RPMI7951 (cell line): ENCODE measurements around the gene ERC2. TPM values are rescaled to one million over a fixed set of nuclear protein-coding genes. Genes with fewer than 3 reads are reported as not detected.
"Not testable (repeated sequence)": the region's sequence is repeated elsewhere in the genome, so short reads cannot be mapped to it uniquely, and the experiment has no call there.

ENCODE experiments used
- DNase-seq: peaks from one replicate; pipeline ENCODE4 v3.0.0-alpha.2; 2012; ENCODE audit warnings: low read depth
- total RNA-seq: library from RNA; depleted of rRNA; stranded (reverse); fragments of >200 nt; shearing (Covaris generic); gene quantifications from 2 replicates; pipeline ENCODE4 v1.2.3, GENCODE V29; 2014

The ERC2 gene
- total RNA-seq, 1 experiment from 2014 or later: 0.24 TPM

DNA sequence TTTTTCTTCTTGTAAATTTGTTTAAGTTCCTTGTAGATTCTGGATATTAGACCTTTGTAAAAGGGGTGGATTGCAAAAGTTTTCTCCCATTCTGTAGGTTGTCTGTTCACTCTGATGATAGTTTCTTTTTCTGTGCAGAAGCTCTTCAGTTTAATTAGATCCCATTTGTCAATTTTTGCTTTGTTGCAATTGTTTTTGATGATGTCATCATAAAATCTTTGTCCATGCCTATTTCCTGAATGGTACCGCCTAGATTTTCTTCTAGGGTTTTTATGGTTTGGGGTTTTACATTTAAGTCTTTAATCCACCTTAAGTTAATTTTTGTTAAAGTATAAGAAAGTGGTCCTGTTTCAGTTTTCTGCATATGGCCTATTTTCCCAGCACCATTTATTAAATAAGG, 401.9 kb downstream of the ERC2 start:
- DNase-seq: not testable (repeated sequence)

DNA sequence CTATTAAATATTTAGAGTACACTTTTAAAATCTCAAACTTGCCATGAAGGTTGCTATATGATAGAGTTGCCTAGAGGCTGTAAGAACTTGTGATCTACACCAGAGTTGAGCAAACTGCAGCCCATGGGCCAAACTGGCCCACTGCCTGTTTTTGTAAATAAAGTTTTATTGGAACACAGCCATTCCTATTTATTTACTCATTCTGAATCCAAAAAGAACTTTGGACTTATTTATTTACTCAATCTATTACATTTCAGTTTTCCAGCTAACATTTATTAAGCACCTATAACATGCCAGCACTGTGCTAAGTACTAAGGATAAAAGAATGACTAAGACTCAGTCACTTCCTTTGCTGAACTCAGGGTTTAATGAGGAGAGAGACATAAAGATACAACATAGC, 403.6 kb downstream of the ERC2 start:
- DNase-seq: peak; percentile 13

DNA sequence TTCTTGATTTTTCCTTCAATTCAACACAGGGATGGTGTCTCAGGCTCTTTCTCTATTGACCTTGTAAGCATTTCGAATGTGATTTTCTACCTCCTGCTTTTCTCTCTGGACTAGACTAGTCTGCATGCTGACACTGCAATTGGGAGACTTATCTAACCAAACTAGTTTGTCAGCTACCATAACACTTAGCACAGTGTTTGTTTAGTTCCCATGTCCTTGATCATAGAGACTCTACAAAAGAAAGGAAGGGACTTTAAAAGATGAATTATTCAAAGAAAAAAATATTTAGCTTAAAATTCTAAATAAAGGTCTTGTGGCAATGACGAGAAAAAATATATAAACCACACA, 407.0 kb downstream of the ERC2 start:
- DNase-seq: no peak

DNA sequence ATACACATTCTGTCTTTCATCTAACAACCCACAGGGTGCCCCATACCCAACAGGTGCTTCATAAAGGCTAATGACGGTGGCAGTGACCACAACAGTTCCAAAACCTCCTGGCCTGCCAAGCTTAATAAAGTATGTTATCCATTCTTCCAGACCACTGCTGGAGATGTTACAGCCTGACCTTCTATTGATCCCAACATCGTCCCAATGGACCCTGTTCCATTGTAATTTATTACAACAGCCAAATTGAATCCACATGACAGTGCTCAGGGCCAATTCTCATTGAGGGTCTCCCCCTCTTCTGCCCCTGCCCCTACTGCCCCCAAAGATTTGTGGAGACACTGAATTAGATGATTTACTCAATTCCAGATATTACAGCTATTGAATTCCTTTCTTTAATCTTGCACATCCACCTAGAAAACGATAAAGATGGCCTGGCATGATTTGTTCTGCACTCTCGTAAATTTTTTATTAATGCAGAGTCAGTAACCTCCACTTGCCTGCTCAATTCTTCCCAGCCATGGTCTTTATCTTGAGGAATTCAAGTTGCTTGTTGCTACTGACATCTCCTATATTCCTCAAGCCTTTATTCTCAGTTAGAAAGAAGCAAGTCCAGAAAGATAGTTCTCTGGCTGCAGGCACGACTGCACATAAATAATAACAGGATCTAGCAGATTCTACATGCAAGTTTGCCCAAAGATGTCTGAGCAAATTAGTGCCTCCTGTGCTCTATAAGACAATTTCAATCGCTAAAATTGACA, 407.6 kb downstream of the ERC2 start:
- DNase-seq: no peak

DNA sequence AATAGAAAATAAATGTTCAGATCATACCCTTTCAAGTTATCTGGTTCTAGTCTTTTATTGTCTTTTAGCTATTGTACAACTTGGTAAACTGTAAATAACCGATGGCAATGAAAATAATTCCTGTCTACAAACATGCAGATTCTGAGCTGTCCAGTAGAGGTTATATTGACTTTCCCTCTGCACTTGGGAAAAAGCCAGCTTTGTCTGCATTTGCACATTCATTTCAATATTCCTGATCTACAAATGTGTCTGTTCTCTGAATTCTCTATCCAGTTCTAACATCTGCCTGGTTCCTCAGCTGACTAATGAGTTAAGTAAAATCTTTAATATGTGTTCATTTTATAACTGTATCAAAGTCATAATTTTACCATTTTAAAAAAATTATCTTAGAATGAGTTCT, 408.5 kb downstream of the ERC2 start:
- DNase-seq: peak; percentile 9

DNA sequence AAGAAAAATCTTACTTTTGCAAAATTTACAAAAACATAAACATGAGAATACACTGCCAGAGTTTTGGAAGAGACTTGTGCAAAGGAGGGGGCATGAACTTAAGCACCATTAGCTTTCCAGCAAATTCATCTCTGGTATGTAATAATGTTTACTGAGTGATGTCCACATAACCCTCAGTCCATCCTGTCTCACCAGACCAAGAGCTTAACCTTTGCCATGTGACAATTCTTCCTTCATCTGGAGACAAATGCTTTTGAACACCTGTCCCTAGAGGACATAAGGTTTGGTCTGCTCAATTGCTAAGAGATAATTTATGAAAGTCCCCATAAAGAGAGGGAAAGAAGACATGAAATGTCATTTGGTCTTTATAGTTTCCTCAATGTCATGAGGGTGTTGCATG, 412.3 kb downstream of the ERC2 start:
- DNase-seq: no peak

DNA sequence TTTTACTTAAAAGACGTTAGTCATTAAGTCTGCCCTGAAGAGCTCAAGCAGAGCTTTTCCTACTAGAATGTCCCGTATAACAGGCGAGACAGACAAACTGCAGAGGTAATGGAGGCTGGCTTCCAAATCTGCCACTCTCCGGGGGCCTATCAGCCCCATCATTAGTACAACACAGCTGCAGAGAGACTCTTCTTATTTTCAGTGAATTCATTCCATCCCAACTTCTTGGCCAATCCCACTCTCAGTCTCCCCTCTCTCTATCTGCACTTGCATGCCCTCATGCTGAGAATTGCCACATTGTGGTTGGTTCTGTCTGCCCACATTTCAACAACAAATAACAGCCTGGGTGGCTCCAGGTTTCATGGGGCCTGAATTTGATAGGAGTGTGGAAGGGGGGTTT, 412.7 kb downstream of the ERC2 start:
- DNase-seq: no peak

DNA sequence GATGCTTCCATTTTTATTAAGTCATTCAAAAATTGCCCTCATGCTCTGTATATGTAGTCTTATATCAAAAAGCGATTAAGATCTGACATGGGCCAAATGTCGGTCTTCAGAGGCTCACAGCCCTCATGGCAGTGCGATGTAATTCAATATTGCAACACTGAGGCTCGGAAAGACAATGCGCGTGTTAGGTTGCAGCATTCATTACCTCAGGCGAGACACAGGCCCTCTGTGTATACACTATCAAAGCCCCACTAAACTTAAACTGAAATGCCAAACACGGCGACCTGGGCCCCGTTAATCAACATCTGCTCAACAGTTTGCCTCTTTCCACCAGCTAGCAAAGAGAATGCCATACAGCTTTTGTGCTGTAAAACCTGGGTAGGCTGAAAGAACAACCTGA, 413.4 kb downstream of the ERC2 start:
- no peak for DNase-seq

DNA sequence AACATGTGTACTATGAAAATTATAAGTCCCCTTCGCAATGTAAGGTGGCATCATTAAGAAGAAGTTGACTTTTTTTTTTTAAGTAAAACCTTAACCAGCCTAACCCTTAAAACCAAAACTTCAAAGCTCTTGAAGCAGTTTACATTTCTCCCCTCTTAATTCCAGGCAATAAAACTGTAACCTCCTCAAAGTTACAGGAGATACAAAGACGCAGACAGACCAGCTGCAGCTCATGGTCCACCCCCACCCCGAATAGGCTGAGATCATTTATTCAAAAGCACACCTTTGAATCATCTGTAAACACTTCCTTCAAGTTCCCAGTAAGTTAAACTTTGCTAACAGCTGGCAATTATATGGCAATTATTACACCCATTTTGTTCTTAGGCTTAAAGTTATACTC, 414.5 kb downstream of the ERC2 start:
- no peak for DNase-seq

DNA sequence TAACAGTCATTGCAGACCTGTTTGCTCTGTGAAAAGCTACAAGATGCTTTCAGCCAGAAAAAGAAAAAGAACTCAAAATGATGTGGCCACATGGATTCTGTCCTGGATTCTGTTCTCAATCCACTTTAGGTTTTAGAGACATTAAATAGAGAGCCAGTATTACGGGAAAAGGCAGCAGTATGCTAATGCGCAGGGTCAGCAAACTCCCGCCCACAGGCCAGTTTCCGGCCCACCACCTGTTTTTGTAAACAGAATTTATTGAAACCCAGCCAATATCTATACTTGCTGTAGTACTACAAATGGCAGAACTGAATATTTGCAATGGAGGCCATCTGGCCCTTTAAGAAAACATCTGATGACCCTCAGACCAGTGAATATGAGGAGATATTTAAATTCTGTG, 416.1 kb downstream of the ERC2 start:
- DNase-seq: no peak

DNA sequence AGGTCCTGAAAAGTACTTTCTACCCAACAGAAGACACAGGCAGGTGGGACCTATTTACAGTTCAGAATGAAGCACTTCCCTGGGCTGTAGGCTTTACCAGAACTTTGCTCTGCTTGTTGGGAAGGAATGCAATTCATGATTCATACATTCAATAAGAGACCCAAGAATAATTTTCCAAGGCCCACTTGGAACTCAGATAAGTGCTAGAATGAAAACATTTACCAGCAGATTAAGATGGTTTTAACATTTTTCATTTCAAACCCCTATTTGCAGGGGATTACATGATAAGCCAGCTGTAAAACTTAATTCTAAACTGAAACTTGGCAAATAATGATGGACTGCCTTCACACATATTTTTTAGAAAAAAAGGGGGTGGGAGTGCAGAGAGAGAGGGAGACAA, 417.2 kb downstream of the ERC2 start:
- no peak for DNase-seq

DNA sequence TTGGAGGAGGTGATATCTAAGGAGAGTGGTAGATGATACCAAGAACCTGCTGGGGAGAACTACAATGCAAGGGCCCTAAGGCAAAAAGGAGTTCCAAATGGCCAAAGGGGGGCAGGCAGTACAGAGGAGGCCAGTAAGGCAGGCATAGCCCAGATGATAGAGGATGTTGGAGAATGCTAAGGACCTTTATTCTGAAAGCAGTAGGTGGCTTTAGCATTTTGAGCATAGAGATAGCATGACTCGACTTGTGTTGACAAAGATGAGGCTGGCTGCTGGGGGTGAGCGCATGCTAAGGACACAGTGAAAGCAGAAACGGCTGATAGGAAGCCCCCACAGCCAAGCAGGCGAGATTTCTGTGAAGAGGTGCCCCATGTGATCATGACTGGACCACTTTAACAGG, 419.3 kb downstream of the ERC2 start:
- no peak for DNase-seq

DNA sequence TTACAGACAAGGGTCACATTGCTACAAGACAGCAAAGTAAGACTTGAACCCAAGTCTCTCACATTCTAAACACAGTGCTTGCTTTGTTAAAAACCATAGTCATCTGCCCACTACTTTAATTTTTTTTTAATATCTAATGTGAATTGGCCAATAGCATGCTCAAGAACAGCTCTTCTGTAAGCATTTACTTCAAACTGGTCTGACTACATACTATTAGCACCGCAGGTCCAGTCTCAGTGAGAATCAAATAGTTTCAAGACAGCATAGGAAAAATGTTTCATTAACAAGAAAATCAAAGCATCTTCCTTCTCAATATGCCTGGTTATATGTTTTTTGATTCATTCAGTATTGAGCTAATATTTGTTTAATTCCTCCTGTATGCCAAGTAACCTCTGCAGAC, 419.9 kb downstream of the ERC2 start:
- DNase-seq: no peak

DNA sequence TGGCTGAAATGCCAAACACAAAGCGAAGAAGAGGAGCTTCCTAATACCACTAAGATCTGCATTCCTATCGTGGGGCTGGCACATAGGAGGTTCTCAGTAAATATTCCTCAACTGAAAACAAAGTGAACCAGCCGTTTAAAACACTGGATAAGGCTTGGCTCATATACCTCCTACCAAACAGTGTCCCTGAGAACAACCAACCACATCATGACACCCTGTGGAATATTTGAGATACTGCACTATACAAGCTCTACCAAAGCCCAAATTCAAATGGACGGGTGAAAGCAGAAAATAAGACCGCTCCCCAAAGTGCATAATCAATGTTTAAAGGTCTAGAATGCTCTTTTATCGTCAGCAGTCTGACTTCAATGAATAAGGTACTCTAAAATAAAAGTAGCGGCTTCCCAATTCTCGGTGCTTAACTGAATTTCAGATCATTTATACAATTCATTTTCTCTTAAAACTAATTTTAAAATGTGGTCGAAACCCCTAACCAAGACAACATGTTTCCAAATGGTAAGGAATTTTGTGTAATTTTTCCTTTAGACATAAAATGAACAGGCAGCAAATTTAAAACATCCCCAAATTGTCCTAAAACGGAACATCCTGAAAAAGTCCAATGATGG, 425.8 kb downstream of the ERC2 start:
- DNase-seq: peak; percentile 62

DNA sequence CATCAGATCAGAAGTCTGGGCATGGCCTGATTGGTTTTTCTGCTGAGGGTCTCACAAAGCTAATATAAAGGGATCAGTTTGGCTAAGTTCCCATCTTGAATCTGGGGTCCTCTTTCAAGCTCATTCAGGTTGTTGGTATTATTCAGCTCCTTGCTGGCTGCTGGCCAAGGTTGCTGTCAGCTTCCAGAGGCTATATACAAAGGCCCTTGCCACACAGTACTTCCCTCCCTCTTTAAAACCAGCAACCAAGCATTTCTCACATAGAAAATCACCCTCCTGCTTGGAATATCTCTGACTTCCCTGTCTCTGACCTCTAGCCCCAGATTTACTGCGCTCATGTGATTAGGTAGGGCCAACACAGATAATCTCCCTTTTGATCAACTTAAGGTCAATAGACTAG, 442.9 kb downstream of the ERC2 start:
- DNase-seq: peak; percentile 8

DNA sequence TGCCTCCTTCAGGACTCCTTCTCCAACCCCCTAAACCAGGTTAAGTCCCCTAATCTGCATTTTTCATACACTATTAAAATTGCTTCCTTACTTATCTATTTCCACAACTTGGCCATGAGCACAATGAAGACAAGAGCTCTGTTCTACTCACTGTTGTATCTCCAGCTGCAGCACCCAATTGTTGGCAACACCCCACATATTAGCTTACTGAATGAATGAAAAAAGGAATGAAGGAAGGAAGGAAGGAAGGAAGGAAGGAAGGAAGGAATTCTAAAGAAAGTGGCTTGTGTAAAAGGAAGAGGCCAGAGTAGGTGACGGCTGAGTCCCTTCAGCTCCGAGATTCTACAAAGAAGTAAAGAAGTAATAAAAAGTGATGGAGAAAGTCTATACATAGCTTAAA, 444.7 kb downstream of the ERC2 start:
- DNase-seq: no peak

DNA sequence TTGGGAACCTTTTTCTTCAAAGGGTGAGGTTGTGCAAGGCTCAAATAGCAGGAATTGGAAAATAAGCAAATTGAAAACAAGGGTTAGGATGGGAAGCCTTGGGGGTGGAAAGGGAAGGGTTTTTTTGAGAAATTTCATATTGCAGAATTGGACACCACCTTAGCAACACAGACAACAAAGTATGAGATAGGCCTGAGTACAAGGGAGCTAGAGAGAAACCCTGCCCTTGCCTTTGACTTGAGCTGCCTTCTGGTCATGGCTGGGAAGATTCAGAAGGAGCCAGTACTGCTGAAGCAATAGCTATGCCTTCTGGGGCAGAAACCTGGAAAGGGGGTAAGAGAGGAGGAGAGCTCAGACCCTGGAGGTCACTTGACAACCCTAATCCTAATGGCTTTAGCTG, 445.6 kb downstream of the ERC2 start:
- DNase-seq: no peak

DNA sequence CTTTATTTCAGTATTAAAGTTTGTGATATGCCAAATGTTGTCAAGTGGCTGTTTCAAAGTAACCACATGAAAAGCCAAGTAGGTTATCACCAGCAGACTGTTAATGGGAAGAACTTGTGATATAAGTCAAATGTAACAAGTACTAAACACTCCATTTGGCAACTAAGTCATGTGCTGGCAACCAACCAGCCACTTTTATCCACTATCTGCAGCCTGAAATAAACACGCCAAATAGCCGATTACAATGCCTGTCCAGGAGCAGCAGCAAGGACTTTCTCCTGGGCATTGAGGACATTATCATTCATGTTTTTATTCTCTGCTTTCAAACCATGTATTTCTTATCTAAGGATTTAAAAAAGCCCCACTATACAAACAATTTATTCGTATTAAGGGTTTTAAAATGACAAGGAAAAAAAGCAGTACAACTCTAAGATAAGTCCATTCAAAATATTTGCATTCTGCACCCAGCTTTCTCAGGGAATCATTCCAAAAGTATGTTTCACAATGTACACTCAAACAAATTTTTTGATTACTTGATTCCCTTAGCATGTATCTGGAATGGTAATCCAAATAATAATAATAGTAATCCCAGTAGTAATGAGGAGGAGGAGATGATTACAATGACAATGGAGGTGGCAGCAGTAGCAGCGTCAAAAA, 448.6 kb downstream of the ERC2 start:
- DNase-seq: no peak

DNA sequence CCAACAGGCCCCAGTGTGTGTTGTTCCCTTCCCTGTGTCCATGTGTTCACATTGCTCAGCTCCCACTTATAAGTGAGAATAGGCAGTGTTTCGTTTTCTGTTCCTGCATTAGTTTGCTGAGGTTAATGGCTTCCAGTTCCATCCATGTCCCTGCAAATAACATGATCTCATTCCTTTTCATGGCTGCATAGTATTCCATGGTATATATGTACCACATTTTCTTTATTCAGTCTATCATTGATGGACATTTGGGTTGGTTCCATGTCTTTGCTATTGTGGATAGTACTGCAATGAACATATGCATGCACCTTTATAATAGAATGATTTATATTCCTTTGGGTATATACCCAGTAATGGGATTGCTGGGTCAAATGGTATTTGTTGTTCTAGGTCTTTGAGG, 452.9 kb downstream of the ERC2 start:
- DNase-seq: not testable (repeated sequence)

DNA sequence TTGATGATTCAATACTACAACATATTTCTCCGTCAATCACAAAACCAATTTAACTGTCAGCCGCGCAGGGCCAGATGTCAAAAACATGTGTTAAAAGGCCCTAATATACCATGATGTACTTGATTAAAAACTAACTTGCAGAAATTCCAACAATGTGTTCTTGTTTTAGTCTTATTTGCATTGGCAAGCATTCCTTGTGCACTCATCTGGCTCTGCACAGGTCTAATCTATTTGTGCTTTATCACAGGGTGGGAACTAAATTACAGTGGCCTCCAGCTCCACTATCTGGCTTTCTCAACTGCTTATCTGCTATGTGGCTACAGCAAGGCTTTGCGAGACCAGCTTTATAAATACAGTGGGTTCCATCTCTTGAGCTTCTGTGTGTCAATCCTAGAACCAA, 455.5 kb downstream of the ERC2 start:
- DNase-seq: no peak

DNA sequence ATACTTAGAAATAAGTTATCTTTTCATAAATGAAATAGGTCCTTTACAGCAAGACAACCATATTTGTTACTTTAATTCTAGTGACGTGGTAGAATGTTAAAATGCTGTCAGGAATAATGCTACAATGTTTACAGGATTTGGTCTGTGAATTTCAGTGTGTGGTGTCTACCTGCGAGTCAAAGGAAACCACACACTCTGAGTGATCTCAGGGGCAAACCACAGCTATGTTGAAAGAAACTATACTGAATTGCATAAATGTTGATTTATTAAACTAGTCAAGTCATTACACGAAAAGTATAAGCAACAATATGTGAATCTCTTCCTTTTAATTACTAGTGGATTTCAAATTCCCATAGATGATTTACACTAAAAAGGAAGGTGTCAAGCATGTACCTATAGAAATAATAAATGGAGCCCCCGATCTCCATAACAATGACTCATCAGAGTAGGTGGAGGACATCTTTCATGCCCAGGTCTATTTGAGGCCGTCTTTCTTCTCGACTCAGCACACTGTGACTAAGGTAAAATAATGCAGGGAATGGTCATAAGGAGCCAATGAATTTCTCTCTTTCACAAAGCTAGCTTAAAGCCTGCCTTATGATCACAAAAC, 463.0 kb downstream of the ERC2 start:
- DNase-seq: no peak

DNA sequence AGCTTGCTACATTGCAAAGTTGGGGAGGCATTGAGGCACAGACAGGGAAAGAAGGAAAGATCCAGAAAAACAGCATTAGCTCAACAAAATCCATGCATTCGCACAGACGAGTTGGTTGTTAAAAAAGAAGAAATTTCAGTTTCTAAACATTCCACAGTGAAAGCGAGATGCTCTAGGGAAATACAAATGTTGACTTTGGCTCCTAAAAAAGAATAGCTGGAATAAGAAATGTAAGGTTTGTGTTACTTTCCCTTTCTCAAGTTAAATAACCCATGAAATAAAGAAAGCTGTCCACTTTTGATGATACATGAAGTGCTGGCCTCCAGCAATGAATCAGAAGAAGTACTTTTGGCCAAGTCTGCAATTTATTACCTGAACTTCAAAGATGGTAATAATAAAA, 465.1 kb downstream of the ERC2 start:
- DNase-seq: no peak

DNA sequence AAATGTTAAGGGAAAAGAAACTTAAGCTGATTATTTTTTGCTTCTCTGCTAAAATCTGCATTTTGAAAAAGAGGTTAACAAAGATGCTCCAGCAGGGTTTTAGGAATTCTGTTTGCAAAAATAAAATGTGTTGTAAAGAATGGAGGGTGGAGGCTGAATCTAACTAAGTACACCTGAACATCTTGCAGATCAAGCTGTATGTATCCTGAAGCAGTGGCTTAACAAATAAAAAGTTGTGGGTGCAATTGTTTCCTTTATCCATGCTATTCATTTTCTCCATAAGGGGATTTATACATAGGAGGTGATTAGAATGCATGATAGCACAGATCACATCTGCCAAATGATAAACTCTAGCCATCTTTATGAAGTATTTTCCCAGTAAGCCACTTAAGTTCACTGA, 466.3 kb downstream of the ERC2 start:
- DNase-seq: no peak
